Breast epithelium (tissue), 4 donors: Measurements from ENCODE around the gene CCDC27. TPM values are rescaled to one million over a fixed set of nuclear protein-coding genes. Genes with fewer than 3 reads are reported as not detected.
"Not testable (repeated sequence)": the region's sequence is repeated elsewhere in the genome, so short reads cannot be mapped to it uniquely, and the experiment has no call there.

Source experiments
- DNase-seq, 2 donors: peaks; one replicate each; pipeline ENCODE4 v3.0.0-alpha.2; 2019; ENCODE audit warnings: low spot score in 2 of 2
- H3K27ac ChIP-seq, 2 donors: fragments of 200-600 bp; sonication (generic) in 1 of 2; one replicate each; pipeline ENCODE4 v1.5.1; 2016 to 2019; ENCODE audit warnings: mild to moderate bottlenecking in 1 of 2
- H3K27me3 ChIP-seq, 2 donors: fragments of 200-600 bp; sonication (generic) in 1 of 2; one replicate each; pipeline versions ENCODE4 v1.5.1 to v1.6.0; 2017 to 2019; ENCODE audit warnings: control low read depth in 1 of 2, mild to moderate bottlenecking in 1 of 2
- H3K36me3 ChIP-seq: fragments of 200-600 bp; one replicate; pipeline ENCODE4 v1.5.1; 2019
- H3K4me1 ChIP-seq, 2 donors: fragments of 200-600 bp; sonication (generic); one replicate each; pipeline ENCODE4 v1.5.1; 2016 to 2019; ENCODE audit warnings: control low read depth in 1 of 2
- H3K4me3 ChIP-seq, 3 donors: fragments of 200-600 bp; sonication (generic); 1 replicate in 2 of 3; 2 replicates in 1 of 3; pipeline ENCODE4 v1.5.1; 2016 to 2019; ENCODE audit warnings: mild to moderate bottlenecking in 3 of 3, moderate library complexity in 2 of 3
- H3K9me3 ChIP-seq, 2 donors: fragments of 200-600 bp; sonication (generic) in 1 of 2; one replicate each; pipeline ENCODE4 v1.5.1; 2016 to 2019; ENCODE audit warnings: control low read depth in 1 of 2
- POLR2A ChIP-seq: fragments of 450-650 bp; IDR thresholded peaks from one replicate; pipeline ENCODE4 v1.6.1; 2016; ENCODE audit warnings: antibody characterized with exemption, mild to moderate bottlenecking, moderate library complexity
- POLR2AphosphoS5 ChIP-seq, 3 donors: sonication (generic); formaldehyde crosslinking; IDR thresholded peaks; one replicate each; pipeline ENCODE4 v1.6.1; 2017; ENCODE audit warnings: antibody characterized with exemption in 3 of 3
- intact Hi-C: fragments of 100-400 bp; cut with DNase I; formaldehyde crosslinking; loops from one replicate; pipeline ENCODE4 v1.15.1; 2023; ENCODE audit warnings: low total_unique reads
- total RNA-seq, 3 donors: library from RNA; depleted of rRNA; stranded (reverse); fragments of >200 nt; gene quantifications; one replicate each; pipeline ENCODE4 v1.1.0, GENCODE V29; 2016
- TF ChIP-seq, protein P1 (sequence below), 3 donors: fragments of 450-650 bp; IDR thresholded peaks; one replicate each; pipeline ENCODE4 v1.5.1; 2016 to 2017; ENCODE audit warnings: antibody characterized with exemption in 3 of 3, mild to moderate bottlenecking in 3 of 3, moderate library complexity in 3 of 3

CCDC27 gene
- total RNA-seq, 3 donors from 2014 or later, result not detected

DNA sequence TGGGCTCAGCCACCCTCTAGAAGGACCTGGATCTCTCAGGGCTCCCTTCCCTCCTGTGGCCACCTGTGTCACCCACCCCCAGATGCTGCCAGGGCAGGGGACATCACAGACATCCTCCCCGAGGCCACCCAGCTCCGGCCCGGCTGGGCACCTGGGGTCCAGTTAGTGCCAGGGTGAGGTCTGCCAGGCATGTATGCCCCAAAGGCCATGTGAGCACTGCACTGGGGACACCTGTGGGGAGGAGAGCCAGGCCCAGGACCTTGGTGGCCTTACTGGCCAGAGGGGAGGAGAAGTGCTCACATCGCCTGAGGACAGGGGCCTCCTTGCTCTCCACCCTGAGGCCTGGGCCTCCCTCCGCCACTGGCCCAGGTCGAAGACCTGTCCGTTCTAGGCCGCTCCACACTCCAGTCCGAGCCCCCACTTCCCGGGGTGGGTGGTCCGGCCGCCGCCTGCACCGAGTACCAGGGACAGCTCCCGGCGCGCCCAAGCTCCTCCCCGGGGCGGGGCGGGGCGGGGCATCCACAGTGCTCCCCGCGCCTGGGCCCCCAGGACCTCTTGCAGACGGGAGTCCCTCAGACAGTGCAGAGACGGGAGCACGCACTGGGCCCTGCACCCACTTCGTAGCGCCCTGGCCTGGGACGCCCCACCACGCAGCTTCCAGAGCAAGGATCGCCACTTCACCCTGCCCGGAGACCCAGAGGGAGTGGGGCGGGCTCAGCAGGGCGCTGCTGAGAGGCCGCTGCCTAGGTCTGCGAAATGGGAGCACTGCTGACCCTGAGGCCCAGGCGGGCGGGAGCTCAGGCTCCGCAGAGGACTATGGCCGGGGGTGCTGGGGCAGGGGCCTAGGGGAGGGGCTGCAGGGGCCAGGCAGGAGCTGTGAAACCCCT is 34.3 kb upstream of the CCDC27 start:
- peak overlapping the region in 1 of 2 donors; percentile 55 for H3K27ac ChIP-seq
- H3K4me3 ChIP-seq, result no peak overlapping the region
- intact Hi-C loops, result no loop called here
- H3K4me1 ChIP-seq, result no peaks in the 10 kb centered on the region
- H3K9me3 ChIP-seq, result no peaks in the 10 kb centered on the region
- no peaks in the 10 kb centered on the region for H3K36me3 ChIP-seq
- TF ChIP-seq POLR2AphosphoS5 (IDR thresholded peaks at IDR 0.05), result no peak
- TF ChIP-seq POLR2A, result no peak
- TF ChIP-seq, protein P1, sequence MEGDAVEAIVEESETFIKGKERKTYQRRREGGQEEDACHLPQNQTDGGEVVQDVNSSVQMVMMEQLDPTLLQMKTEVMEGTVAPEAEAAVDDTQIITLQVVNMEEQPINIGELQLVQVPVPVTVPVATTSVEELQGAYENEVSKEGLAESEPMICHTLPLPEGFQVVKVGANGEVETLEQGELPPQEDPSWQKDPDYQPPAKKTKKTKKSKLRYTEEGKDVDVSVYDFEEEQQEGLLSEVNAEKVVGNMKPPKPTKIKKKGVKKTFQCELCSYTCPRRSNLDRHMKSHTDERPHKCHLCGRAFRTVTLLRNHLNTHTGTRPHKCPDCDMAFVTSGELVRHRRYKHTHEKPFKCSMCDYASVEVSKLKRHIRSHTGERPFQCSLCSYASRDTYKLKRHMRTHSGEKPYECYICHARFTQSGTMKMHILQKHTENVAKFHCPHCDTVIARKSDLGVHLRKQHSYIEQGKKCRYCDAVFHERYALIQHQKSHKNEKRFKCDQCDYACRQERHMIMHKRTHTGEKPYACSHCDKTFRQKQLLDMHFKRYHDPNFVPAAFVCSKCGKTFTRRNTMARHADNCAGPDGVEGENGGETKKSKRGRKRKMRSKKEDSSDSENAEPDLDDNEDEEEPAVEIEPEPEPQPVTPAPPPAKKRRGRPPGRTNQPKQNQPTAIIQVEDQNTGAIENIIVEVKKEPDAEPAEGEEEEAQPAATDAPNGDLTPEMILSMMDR (IDR thresholded peaks at IDR 0.05), result no peak
- no peak for DNase-seq
- H3K27me3 ChIP-seq, result peaks cover 0 to 56% of the 10 kb centered on the region in 2 donors

DNA sequence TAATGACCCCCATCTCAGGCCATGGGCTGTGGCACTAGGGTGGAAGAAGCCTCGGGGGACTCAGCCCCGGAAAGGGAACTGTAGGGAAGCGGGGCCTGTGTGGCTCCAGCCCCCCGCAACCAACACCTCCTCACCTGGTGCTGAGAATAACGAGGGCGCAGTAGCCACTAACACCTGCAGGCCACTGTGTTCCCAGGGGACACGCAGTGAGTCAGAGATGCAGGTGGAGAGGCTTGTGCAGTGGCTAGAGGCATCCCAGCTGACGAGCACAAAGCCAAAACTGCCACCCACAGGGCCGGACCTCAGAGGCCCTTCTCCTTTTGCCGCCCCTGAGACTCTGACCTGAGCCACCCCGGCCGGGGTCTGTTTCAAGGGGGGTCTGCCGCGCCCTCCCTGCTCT is 33.5 kb upstream of the CCDC27 start:
- Histone ChIP-seq H3K4me1 (no peaks in the 10 kb centered on the region), H3K27me3 (peaks cover 0 to 51% of the 10 kb centered on the region in 2 donors), H3K4me3 (no peak overlapping the region), H3K27ac (no peak overlapping the region), H3K36me3 (no peaks in the 10 kb centered on the region), H3K9me3 (no peaks in the 10 kb centered on the region)
- no peak for DNase-seq
- intact Hi-C loops, result no loop called here
- no peak for TF ChIP-seq POLR2A
- TF ChIP-seq POLR2AphosphoS5 (IDR thresholded peaks at IDR 0.05), result no peak
- TF ChIP-seq, protein P1 (IDR thresholded peaks at IDR 0.05), result no peak

DNA sequence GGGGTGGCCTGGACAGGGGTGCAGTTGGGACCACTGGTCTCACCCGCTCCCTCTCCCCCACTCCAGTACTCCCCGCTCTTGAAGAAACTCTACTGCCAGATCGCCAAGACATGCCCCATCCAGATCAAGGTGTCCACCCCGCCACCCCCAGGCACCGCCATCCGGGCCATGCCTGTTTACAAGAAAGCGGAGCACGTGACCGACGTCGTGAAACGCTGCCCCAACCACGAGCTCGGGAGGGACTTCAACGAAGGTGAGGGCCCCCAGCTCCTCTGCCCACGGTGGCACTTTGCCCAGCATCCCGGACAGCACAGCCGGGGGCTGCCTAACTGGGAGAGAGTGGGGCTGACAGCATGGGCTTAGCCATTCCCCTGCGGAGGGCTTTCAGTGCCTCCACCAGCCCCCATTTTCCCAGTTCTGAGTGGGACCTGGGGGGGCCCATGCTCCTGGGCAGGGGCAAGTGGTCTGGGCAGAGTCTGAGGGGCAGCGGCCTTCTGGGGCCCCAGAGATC is 30.2 kb upstream of the CCDC27 start:
- intact Hi-C loops, result no loop called here
- Histone ChIP-seq H3K9me3 (no peaks in the 10 kb centered on the region), H3K4me1 (no peaks in the 10 kb centered on the region), H3K36me3 (no peaks in the 10 kb centered on the region), H3K27ac (no peak overlapping the region), H3K4me3 (no peak overlapping the region), H3K27me3 (peaks cover 0 to 30% of the 10 kb centered on the region in 2 donors)
- TF ChIP-seq POLR2AphosphoS5 (IDR thresholded peaks at IDR 0.05) (no peak), POLR2A (no peak)
- TF ChIP-seq, protein P1 (IDR thresholded peaks at IDR 0.05), result no peak
- no peak for DNase-seq

DNA sequence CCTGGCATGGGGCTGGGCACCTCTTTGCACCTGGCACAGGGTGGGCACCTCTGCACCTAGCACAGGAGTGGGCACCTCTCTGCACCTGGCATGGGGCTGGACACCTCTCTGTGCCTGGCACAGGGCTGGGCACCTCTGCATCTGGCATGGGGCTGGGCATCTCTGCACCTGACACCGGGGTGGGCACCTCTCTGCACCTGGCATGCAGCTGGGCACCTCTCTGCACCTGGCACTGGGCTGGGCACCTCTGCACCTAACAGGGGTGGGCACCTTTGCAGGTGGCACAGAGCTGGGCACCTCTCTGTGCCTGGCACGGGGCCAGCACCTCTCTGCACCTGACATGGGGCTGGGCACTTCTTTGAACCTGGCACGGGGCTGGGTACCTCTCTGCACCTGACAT is 29.4 kb upstream of the CCDC27 start:
- no peak overlapping the region for H3K4me3 ChIP-seq
- no peaks in the 10 kb centered on the region for H3K9me3 ChIP-seq
- H3K4me1 ChIP-seq, result no peaks in the 10 kb centered on the region
- peaks cover 0 to 28% of the 10 kb centered on the region in 2 donors for H3K27me3 ChIP-seq
- no peak overlapping the region for H3K27ac ChIP-seq
- intact Hi-C loops, result no loop called here
- H3K36me3 ChIP-seq, result no peaks in the 10 kb centered on the region
- TF ChIP-seq POLR2A (no peak), POLR2AphosphoS5 (IDR thresholded peaks at IDR 0.05) (no peak)
- TF ChIP-seq, protein P1 (IDR thresholded peaks at IDR 0.05), result no peak
- DNase-seq, result no peak

DNA sequence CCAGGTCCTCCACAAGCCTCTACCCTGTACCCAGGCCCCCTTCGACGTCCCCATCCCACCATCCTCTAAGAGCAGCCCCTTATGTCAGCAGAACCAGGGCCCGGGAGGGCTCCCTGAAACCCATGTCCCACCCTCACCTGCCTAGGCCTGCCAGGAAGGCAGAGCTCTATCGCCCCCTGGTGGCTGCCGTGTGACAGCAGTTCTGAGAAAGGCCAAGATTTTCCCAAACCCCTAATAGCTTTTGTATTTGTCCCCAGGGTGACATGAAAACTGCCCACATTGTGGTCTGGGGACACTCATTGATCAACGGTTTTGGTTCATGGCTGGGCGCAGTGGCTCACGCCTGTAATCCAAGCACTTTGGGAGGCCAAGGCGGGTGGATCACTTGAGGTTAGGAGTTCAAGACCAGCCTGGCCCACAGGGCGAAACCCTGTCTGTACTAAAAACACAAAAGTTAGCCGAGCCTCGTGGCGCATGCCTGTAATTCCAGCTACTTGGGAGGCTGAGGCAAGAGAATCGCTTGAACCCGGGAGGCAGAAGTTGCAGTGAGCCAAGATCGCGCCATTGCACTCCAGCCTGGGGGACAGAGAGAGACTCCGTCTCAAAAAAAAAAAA is 27.7 kb upstream of the CCDC27 start:
- peaks cover 0 to 26% of the 10 kb centered on the region in 2 donors for H3K27me3 ChIP-seq
- H3K27ac ChIP-seq, intact Hi-C loops, H3K4me3 ChIP-seq, H3K9me3 ChIP-seq, H3K36me3 ChIP-seq, H3K4me1 ChIP-seq: not testable (repeated sequence)
- DNase-seq, result peak in 1 of 2 donors; percentile 70
- TF ChIP-seq, protein P1 (IDR thresholded peaks at IDR 0.05), result peak; percentile 82 to 93 (median 92)
